GM19452 (cell line): ENCODE data around the gene MRPL27.
"Not testable (repeated sequence)": the region's sequence is repeated elsewhere in the genome, so short reads cannot be mapped to it uniquely, and the experiment has no call there.

Experiments
- ATAC-seq: cut with Tn5 transposase; IDR thresholded peaks from one replicate; pipeline ENCODE4 v1.9.1; 2021; ENCODE audit not compliant: unreplicated experiment

Gene MRPL27

GRCh38 chr17:50347117-50347893 is 25.7 kb downstream of the MRPL27 start:
- ATAC-seq = no peak

DNA sequence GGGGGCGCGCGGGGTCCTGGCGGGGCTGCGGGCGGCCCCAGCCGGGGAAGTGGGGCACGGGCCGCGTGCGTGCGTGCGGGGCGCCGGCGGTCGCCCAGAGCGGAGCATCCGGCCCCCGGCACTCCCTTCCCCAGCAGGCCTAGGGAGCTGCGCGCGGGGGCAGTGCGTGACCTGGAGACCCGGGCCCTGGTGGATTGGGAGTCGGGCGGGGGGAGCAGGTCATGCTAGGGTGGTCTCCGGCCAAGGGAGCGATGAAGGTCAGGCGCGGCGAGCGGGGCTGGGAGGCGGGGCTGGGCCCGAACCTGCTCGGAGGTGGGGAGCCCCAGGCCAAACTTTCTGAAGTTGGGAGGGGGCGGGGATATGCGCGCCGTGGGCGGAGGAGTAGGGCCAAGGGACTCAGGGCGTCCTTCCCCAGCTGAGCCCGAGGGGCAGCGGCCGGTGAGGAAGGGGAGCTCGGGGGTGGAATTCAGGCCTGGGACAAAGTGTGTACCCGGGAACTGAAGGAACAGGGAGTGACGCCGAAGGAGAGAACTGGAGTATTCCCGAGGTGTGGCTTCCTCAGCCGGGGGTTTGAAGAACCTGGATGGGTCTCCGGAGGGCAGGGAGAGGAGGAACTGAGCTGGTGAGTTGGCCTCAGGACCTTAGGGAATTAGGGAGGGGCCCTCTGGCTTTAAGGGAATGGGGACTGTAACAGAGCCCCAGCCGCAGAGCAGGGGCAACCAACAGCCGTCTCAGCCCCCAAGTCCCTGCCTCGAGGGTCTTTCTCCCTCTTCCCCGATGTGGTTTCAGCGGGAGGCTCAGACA is 26.5 kb downstream of the MRPL27 start:
- peak; percentile 30 for ATAC-seq

DNA sequence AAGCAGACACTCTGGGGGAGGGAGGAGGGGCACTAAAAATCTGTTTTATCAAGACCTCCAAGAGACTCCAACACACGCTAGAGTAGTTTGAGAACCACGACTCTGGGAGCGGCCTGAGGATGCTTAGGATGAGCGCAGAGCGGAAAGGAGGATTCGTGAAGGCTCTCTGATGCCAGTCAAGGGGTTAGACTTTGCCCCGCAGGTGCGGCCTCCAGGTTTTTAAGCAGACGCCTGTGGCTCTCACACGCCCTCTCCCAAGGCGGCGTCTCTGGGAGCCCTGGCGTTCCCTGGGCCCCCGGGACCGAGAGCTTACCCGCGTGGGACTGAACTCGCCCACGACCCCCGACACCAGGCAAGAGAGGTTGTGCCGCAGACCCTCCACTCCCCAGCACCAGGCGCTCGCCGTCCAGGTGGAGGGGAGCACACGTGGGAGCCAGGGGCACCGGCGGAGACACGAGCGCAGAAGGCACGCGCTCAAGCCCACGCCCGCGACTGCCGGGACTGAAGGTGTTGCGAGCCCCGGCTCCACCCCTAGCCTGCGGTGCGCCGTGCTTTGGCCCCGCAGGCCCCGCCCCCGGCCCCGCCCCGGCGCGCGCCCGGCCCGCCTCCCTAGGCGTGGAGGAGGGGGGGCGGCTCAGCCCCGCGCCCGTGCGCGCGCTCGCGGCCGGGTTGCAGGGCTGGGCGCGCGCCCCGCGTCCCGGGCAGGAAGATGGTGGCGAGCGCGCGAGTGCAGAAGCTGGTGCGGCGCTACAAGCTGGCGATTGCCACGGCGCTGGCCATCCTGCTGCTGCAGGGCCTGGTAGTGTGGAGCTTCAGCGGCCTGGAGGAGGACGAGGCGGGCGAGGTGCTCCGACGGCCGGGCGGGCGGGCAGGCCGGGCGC is 27.3 kb downstream of the MRPL27 start, which contains the start of gene XYLT2:
XYLT2 (plus strand) TSS at position 695 of the 881 bp plus-strand sequence; CDS start at position 710, 15 bp downstream.
- ATAC-seq = peak; percentile 79

DNA sequence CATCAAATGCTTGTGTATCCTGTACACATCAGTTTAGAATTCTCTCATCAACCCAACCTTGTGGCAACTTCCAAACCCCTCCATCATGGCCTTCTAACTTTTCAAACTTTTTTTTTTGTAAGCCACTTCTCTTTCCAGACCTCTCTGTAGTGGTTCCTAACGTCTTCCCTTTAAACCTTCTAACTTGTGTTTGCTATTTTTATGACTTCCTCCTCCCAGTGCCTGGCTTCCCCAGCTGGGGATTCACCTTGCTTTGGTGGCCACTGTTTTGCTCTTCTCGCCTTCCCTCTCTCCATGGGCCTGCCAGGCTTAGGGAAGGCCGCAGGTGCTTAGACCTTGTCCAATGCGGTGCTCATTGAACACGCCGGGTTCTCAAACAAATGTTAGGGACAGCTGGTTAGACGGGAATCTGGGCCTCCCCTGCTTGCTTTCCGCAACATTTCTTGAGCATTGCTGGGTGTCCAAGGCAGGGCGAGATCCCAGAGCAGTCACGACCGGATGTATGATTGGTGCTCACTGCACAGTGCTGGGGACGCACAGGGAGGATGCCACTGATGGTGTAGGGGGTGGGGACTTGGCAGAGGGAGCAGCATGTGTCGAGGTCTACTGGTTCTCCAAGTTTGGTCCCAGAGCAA is 28.1 kb downstream of the MRPL27 start:
- ATAC-seq = no peak

- ATAC-seq = no peak
Observed at GRCh38 chr17:50339381-50339780, 33.6 kb downstream of the MRPL27 start.

GRCh38 chr17:50338645-50339044 is 34.3 kb downstream of the MRPL27 start:
- ATAC-seq = no peak

DNA sequence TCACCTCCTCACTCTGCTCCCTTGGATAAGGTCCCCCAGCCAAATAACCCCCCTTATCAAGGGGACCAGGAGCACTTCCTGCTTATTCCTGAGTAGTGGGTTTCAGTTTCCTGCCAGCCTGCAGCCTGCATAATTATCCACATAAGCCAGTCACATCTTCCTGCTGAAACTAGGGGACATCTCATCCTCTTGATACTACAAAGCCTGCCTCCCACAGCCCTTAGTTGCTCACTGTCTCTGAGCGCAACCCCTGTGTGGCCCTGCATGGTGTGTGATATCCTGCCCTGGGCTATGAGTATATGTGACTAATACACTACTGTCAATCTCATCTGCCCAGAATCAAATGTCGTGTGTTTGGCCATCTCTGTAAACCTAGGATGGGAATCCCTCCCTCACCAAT is 35.0 kb downstream of the MRPL27 start:
- ATAC-seq = no peak

- not testable (repeated sequence) for ATAC-seq
Observed at GRCh38 chr17:50333291-50334057, 39.5 kb downstream of the MRPL27 start.

GRCh38 chr17:50332196-50332595 is 40.8 kb downstream of the MRPL27 start:
- ATAC-seq = no peak

DNA sequence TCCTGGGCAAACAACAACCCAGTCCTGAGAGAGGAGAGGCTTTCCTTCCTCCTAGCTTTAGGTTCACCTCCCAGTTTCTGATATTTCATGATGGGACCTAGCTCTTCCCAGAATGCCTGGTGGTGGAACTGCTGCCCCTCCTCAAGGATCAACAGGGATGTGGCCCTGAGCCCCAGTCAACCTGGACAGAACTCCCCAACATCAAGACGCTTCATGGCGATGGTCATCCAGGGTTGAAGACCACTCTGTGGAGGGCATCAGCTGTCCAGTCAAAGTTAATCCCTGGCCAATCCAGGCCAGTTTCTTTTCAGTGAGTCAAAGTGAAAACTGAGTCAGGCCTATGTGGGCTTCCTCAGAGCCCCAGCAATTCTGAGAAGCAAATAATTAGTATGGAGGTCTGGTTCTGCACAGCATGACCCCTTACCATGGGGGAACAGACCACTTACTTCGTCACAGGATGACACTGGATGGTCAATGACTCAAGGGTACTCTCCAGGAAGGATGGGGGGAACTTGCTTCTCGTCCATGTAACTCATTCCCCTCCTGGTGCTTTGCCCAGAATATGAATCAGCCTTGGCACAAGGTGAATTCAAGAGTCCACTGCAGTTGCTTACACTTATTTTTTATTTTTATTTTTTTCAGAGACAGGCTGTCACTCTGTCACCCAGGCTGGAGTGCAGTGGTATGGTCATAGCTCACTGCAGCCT is 41.7 kb downstream of the MRPL27 start:
- no peak for ATAC-seq

GRCh38 chr17:50330151-50330775 is 42.7 kb downstream of the MRPL27 start:
- no peak for ATAC-seq

- no peak for ATAC-seq
Observed at GRCh38 chr17:50329716-50330115, 43.3 kb downstream of the MRPL27 start.

- no peak for ATAC-seq
Observed at GRCh38 chr17:50328363-50329325, 44.3 kb downstream of the MRPL27 start.

GRCh38 chr17:50326831-50327364 is 46.1 kb downstream of the MRPL27 start:
- no peak for ATAC-seq

DNA sequence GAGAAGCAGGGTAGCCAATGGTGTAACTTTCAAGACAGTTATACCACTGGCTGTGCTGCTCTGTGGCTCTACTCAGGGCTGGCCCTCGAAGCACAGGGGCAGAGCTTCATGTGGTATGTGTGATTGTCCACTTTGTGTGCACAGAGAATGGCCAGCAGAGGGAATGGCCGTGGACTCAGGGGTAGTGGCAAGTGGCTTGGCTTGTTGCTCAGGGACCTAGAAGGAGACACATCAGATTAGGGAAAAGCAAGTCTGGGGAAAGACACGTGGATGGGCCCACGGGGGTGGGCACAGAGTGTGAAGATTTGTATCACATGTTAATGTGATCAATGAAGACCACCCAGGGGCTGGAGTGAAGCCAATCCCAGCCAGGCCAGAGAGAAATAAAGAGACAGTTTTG is 47.1 kb downstream of the MRPL27 start:
- ATAC-seq = no peak

DNA sequence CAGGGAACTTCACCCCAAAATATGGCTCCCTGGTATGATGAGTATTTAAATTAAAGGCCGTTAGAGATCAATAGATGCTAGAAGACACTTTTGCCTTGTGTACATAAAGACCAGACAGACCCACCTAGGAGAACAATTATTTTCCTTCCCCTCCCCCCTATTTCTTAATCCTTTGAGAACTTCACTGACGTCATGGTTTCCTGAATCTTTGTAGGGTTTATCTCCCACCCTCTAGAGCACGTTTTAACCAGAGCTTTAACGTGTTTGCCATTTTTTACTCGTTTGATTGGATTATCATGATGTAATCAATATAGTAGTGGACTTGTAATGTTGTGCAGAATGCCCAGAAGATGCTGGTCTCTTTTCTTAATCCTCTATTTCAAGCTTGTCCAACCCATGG is 49.9 kb downstream of the MRPL27 start:
- no peak for ATAC-seq

GRCh38 chr17:50322271-50322670 is 50.7 kb downstream of the MRPL27 start:
- no peak for ATAC-seq
